ENCODE results near the gene CCL11. TPM values are rescaled to one million over a fixed set of nuclear protein-coding genes. Genes with fewer than 3 reads are reported as not detected.

CCL11 gene
- total RNA-seq: not detected in 2 replicates
- polyA plus RNA-seq: not detected in 2 replicates

GRCh38 chr17:34285286-34285792 is at the start of gene CCL11:
Gene CCL11 (plus strand): TSS chr17:34285742. CDS start chr17:34285809, 67 bp downstream.
- no peak for DNase-seq (ENCODE audit: low read depth in 1 of 2, low spot score in 1 of 2)
- TF ChIP-seq CTCF (IDR thresholded peaks at IDR 0.05; ENCODE audit: low read depth, low read length): no peak
- H3K4me1 ChIP-seq (ENCODE audit: low read depth): no peaks in the 10 kb centered on the region
- no peaks in the 10 kb centered on the region for H3K9me3 ChIP-seq (ENCODE audit: low read depth)
- no peaks in the 10 kb centered on the region for H3K27me3 ChIP-seq
- no peak within 1 kb of the TSS for H3K27ac ChIP-seq
- H3K36me3 ChIP-seq: no peaks in the 10 kb centered on the region
- H3K4me3 ChIP-seq: no peak within 1 kb of the TSS

GRCh38 chr17:34236281-34236892 is 49.2 kb upstream of the CCL11 start:
- H3K36me3 ChIP-seq: no peaks in the 10 kb centered on the region
- H3K4me1 ChIP-seq (ENCODE audit: low read depth): no peaks in the 10 kb centered on the region
- DNase-seq (ENCODE audit: low read depth in 1 of 2, low spot score in 1 of 2): no peak
- no peak overlapping the region for H3K4me3 ChIP-seq
- no peaks in the 10 kb centered on the region for H3K27me3 ChIP-seq
- no peaks in the 10 kb centered on the region for H3K9me3 ChIP-seq (ENCODE audit: low read depth)
- no peak overlapping the region for H3K27ac ChIP-seq
- no peak for TF ChIP-seq CTCF (IDR thresholded peaks at IDR 0.05; ENCODE audit: low read depth, low read length)

- Histone ChIP-seq H3K27ac (no peak overlapping the region), H3K4me1 (ENCODE audit: low read depth) (no peaks in the 10 kb centered on the region), H3K27me3 (no peaks in the 10 kb centered on the region), H3K4me3 (no peak overlapping the region), H3K9me3 (ENCODE audit: low read depth) (no peaks in the 10 kb centered on the region), H3K36me3 (no peaks in the 10 kb centered on the region)
- DNase-seq (ENCODE audit: low read depth in 1 of 2, low spot score in 1 of 2): no peak
- TF ChIP-seq CTCF (IDR thresholded peaks at IDR 0.05; ENCODE audit: low read depth, low read length): no peak
These were observed 48.1 kb upstream of the CCL11 start for GRCh38 chr17:34237458-34237857.

- DNase-seq (ENCODE audit: low read depth in 1 of 2, low spot score in 1 of 2): peak in 1 of 2 donors; percentile 63
- H3K9me3 ChIP-seq (ENCODE audit: low read depth): no peaks in the 10 kb centered on the region
- no peaks in the 10 kb centered on the region for H3K36me3 ChIP-seq
- H3K27ac ChIP-seq: no peak overlapping the region
- H3K27me3 ChIP-seq: no peaks in the 10 kb centered on the region
- no peaks in the 10 kb centered on the region for H3K4me1 ChIP-seq (ENCODE audit: low read depth)
- TF ChIP-seq CTCF (IDR thresholded peaks at IDR 0.05; ENCODE audit: low read depth, low read length): no peak
- no peak overlapping the region for H3K4me3 ChIP-seq
These were observed 44.5 kb upstream of the CCL11 start for GRCh38 chr17:34241062-34241461.

- Histone ChIP-seq H3K27ac (no peak overlapping the region), H3K9me3 (ENCODE audit: low read depth) (no peaks in the 10 kb centered on the region), H3K4me1 (ENCODE audit: low read depth) (no peaks in the 10 kb centered on the region), H3K27me3 (no peaks in the 10 kb centered on the region), H3K4me3 (no peak overlapping the region), H3K36me3 (no peaks in the 10 kb centered on the region)
- TF ChIP-seq CTCF (IDR thresholded peaks at IDR 0.05; ENCODE audit: low read depth, low read length): no peak
- no peak for DNase-seq (ENCODE audit: low read depth in 1 of 2, low spot score in 1 of 2)
These were observed 42.8 kb upstream of the CCL11 start for GRCh38 chr17:34242587-34243363.
